Trophoblast cell (in vitro differentiated cells and primary cell): ENCODE measurements around the gene RHOBTB3.
"Not testable (repeated sequence)": the region's sequence is repeated elsewhere in the genome, so short reads cannot be mapped to it uniquely, and the experiment has no call there.

ENCODE experiments used
- DNase-seq, 2 donors: peaks; one replicate each; pipeline ENCODE4 v3.0.0-alpha.2; 2016
- H2AFZ ChIP-seq: 2 replicates; pipeline ENCODE4 v1.6.1; 2013; ENCODE audit warnings: low read length, moderate library complexity, mild to moderate bottlenecking; ENCODE audit not compliant: insufficient read depth, poor library complexity
- H2AK5ac ChIP-seq: 2 replicates; pipeline ENCODE4 v1.6.1; 2013; ENCODE audit warnings: mild to moderate bottlenecking, low read length
- H2BK120ac ChIP-seq: 2 replicates; pipeline ENCODE4 v1.6.1; 2013; ENCODE audit warnings: low read length, mild to moderate bottlenecking, moderate library complexity; ENCODE audit not compliant: insufficient read depth, poor library complexity
- H2BK12ac ChIP-seq: 2 replicates; pipeline ENCODE4 v1.6.1; 2013; ENCODE audit warnings: mild to moderate bottlenecking, low read length, moderate library complexity
- H2BK5ac ChIP-seq: 2 replicates; pipeline ENCODE4 v1.6.1; 2013; ENCODE audit warnings: low read length, low read depth, moderate library complexity, mild to moderate bottlenecking; ENCODE audit not compliant: poor library complexity
- H3K14ac ChIP-seq: 2 replicates; pipeline ENCODE4 v1.6.1; 2013; ENCODE audit warnings: mild to moderate bottlenecking, low read length
- H3K18ac ChIP-seq: 2 replicates; pipeline ENCODE4 v1.6.1; 2013; ENCODE audit warnings: mild to moderate bottlenecking, low read length
- H3K23ac ChIP-seq: 2 replicates; pipeline ENCODE4 v1.6.1; 2013; ENCODE audit warnings: low read length
- H3K27ac ChIP-seq: 2 replicates; pipeline ENCODE4 v1.5.1; 2013; ENCODE audit warnings: low read depth, mild to moderate bottlenecking, inconsistent platforms, low read length, moderate library complexity
- H3K27me3 ChIP-seq: 2 replicates; pipeline ENCODE4 v1.6.1; 2013; ENCODE audit warnings: inconsistent platforms, mild to moderate bottlenecking, low read length, moderate library complexity; ENCODE audit not compliant: insufficient read depth
- H3K36me3 ChIP-seq, 2 experiments: 1 replicate in 1 of 2; 2 replicates in 1 of 2; pipeline ENCODE4 v1.6.1; 2013; ENCODE audit warnings: low read length in 2 of 2, mild to moderate bottlenecking in 2 of 2, moderate library complexity in 1 of 2; ENCODE audit not compliant: insufficient read depth in 2 of 2, control insufficient read depth in 1 of 2
- H3K4ac ChIP-seq: 2 replicates; pipeline ENCODE4 v1.6.1; 2013; ENCODE audit warnings: low read depth, mild to moderate bottlenecking, low read length, moderate library complexity
- H3K4me1 ChIP-seq, 2 experiments: 1 replicate in 1 of 2; 2 replicates in 1 of 2; pipeline ENCODE4 v1.6.1; 2013; ENCODE audit warnings: low read length in 2 of 2, mild to moderate bottlenecking in 2 of 2, moderate library complexity in 1 of 2; ENCODE audit not compliant: insufficient read depth in 2 of 2, control insufficient read depth in 1 of 2
- H3K4me2 ChIP-seq: 2 replicates; pipeline ENCODE4 v1.6.1; 2013; ENCODE audit warnings: inconsistent platforms, mild to moderate bottlenecking, low read length, moderate library complexity
- H3K4me3 ChIP-seq: 2 replicates; pipeline ENCODE4 v1.5.1; 2013; ENCODE audit warnings: mild to moderate bottlenecking, low read depth, low read length, inconsistent platforms
- H3K79me1 ChIP-seq: one replicate; pipeline ENCODE4 v1.6.1; 2013; ENCODE audit warnings: low read length
- H3K79me2 ChIP-seq: 2 replicates; pipeline ENCODE4 v1.6.1; 2013; ENCODE audit warnings: low read length, mild to moderate bottlenecking; ENCODE audit not compliant: control insufficient read depth, insufficient read depth, poor library complexity
- H3K9ac ChIP-seq: 2 replicates; pipeline ENCODE4 v1.6.1; 2013; ENCODE audit warnings: mild to moderate bottlenecking, low read length
- H3K9me3 ChIP-seq: 2 replicates; pipeline ENCODE4 v1.6.1; 2013; ENCODE audit warnings: low read depth, mild to moderate bottlenecking, control low read depth, inconsistent platforms, low read length; ENCODE audit not compliant: insufficient read depth
- H4K12ac ChIP-seq: 2 replicates; pipeline ENCODE4 v1.6.1; 2013; ENCODE audit warnings: low read depth, mild to moderate bottlenecking, low read length, moderate library complexity
- H4K8ac ChIP-seq: 2 replicates; pipeline ENCODE4 v1.6.1; 2013; ENCODE audit warnings: low read depth, mild to moderate bottlenecking, low read length, moderate library complexity
- H4K91ac ChIP-seq: one replicate; pipeline ENCODE4 v1.6.1; 2013; ENCODE audit warnings: low read depth, mild to moderate bottlenecking, low read length, moderate library complexity
- WGBS: extraction: QIAGEN DNeasy Blood & Tissue Kit; methylation state at CpG from one replicate; pipeline ENCODE4 v1.1.7; 2013; ENCODE audit warnings: missing lambda C conversion rate; ENCODE audit not compliant: insufficient read length, insufficient coverage; ENCODE audit errors: extremely low coverage; 5-methylcytosine and 5-hydroxymethylcytosine counted together

The RHOBTB3 gene

DNA sequence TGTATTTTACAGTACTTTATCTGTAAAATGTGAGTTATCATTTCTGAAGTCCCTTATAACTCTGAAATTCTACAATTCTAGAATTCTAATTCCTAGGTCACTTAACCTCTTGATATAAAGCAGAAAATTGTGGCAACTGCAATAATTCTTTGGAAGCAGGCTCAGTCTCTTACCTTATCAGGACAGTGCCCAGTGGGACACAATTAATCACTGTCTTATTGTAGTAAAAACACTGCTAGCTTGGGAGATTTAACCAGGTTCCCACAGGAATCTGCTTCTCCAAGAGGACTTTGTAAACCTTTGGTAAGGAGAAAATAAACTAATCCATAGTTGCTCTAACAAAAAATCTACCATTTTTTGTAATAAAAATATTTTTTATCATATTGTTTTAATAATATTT, 30.1 kb upstream of the RHOBTB3 start:
- no peak overlapping the region for H3K4me3 ChIP-seq

DNA sequence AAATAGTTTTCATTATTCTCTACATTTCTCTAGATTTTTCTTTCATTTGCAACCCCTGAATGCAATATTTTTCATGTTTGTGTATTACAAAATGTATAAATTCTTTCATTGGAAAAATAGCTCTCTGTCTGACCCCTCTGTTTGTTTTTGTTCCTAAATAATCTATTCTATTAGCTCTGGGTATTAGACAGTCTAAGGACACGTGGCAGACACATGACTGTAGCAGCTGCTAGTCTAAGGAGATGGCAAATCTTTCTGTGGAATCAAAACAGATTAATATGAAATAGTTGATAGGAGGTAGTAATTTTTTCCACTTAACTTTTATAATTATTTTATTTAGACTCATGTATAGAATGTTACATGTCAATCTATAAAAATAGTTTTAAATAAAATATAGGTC, 27.0 kb upstream of the RHOBTB3 start:
- no CpG with 5 or more reads among the region's 1 CpG for WGBS
- H4K12ac ChIP-seq, result no peak overlapping the region
- H4K91ac ChIP-seq, result no peak overlapping the region
- no peak overlapping the region for H2BK5ac ChIP-seq
- H3K27me3 ChIP-seq, result no peaks in the 10 kb centered on the region
- H3K18ac ChIP-seq, result no peak overlapping the region
- DNase-seq, result peak in 1 of 2 donors; percentile 44
- no peak overlapping the region for H3K14ac ChIP-seq
- H2AK5ac ChIP-seq, result no peak overlapping the region
- H3K9me3 ChIP-seq, result no peaks in the 10 kb centered on the region
- peaks cover 22% of the 10 kb centered on the region for H3K79me1 ChIP-seq
- no peak overlapping the region for H2AFZ ChIP-seq
- H3K4me2 ChIP-seq, result no peak overlapping the region
- peaks cover 0 to 2% of the 10 kb centered on the region in 2 experiments for H3K4me1 ChIP-seq
- no peak overlapping the region for H3K27ac ChIP-seq
- no peak overlapping the region for H3K4ac ChIP-seq
- H3K36me3 ChIP-seq, result no peaks in the 10 kb centered on the region
- no peak overlapping the region for H3K4me3 ChIP-seq
- no peak overlapping the region for H2BK120ac ChIP-seq
- H3K23ac ChIP-seq, result no peak overlapping the region
- no peak overlapping the region for H3K9ac ChIP-seq
- no peak overlapping the region for H2BK12ac ChIP-seq
- H3K79me2 ChIP-seq, result peaks cover 3% of the 10 kb centered on the region
- H4K8ac ChIP-seq, result no peak overlapping the region

More for the DNA sequence above, 30.1 kb upstream of the RHOBTB3 start:
- Histone ChIP-seq H3K23ac (no peak overlapping the region), H3K27me3 (no peaks in the 10 kb centered on the region), H2AFZ (no peak overlapping the region), H3K9me3 (no peaks in the 10 kb centered on the region), H3K4me1 (peaks cover 11 to 13% of the 10 kb centered on the region in 2 experiments), H2BK120ac (no peak overlapping the region), H4K91ac (no peak overlapping the region), H2AK5ac (no peak overlapping the region), H3K18ac (no peak overlapping the region), H2BK12ac (no peak overlapping the region), H3K36me3 (no peaks in the 10 kb centered on the region), H2BK5ac (no peak overlapping the region), H4K8ac (no peak overlapping the region), H3K27ac (no peak overlapping the region), H3K79me1 (peaks cover 32% of the 10 kb centered on the region), H3K79me2 (peaks cover 11% of the 10 kb centered on the region), H3K4me2 (no peak overlapping the region), H4K12ac (no peak overlapping the region), H3K4ac (no peak overlapping the region), H3K9ac (no peak overlapping the region), H3K14ac (no peak overlapping the region)
- no peak for DNase-seq

DNA sequence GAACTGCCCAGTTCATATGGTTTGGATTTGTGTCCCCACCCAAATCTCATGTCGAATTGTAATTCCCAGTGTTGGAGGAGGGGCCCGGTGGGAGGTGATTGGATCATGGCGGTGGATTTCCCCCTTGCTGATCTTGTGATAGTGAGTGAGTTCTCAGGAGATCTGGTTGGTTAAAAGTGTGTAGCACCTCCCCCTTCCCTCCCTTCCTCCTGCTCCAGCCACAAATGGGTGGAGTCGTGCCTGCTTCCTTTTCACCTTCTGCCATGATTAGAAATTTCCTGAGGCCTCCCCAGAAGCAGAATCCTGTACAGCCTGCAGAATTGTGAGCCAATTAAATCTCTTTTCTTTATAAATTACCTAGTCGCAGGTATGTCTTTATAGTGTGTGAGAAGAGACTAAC, 24.9 kb upstream of the RHOBTB3 start:
- not testable (repeated sequence) for H2BK5ac ChIP-seq, H3K9me3 ChIP-seq, H4K12ac ChIP-seq, H3K18ac ChIP-seq, H3K79me2 ChIP-seq, H2AFZ ChIP-seq, H3K4ac ChIP-seq, H3K9ac ChIP-seq, H3K4me3 ChIP-seq, H3K36me3 ChIP-seq, H3K27ac ChIP-seq, H3K4me2 ChIP-seq, H2AK5ac ChIP-seq, H4K91ac ChIP-seq, H4K8ac ChIP-seq, H3K23ac ChIP-seq, H3K27me3 ChIP-seq, H3K14ac ChIP-seq, H2BK12ac ChIP-seq
- Histone ChIP-seq H3K79me1 (peaks cover 31% of the 10 kb centered on the region), H2BK120ac (peak overlapping the region; percentile 18), H3K4me1 (peaks cover 9 to 11% of the 10 kb centered on the region in 2 experiments)
- DNase-seq, result peak in 1 of 2 donors; percentile 43
- WGBS, result no CpG with 5 or more reads among the region's 5 CpGs

DNA sequence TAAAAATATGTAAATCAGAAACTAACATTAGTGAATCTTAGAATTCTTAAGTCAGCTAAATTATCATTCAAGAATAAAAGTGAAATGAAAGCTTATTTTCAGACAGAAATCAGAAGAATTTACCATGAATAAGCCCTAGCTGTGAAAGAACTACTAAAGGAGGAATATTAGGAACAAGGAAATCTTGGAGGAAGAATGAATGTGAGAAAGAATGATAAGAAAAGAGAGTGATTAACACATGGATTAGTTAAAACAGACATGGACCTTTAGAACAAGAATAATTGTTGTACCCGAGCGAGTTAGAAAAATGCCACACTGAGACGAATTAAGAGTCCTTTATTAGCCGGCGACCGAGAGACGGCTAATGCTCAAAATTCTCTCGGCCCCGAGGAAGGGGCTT, 24.1 kb upstream of the RHOBTB3 start:
- Histone ChIP-seq H2BK5ac (no peak overlapping the region), H3K23ac (no peak overlapping the region), H4K91ac (no peak overlapping the region), H3K27ac (no peak overlapping the region), H2BK12ac (no peak overlapping the region), H2AK5ac (no peak overlapping the region), H3K36me3 (no peaks in the 10 kb centered on the region), H2AFZ (no peak overlapping the region), H3K79me2 (no peaks in the 10 kb centered on the region), H3K9me3 (no peaks in the 10 kb centered on the region), H3K4ac (no peak overlapping the region), H3K9ac (no peak overlapping the region), H4K12ac (no peak overlapping the region), H2BK120ac (no peak overlapping the region), H3K4me3 (no peak overlapping the region), H4K8ac (no peak overlapping the region), H3K27me3 (no peaks in the 10 kb centered on the region), H3K14ac (no peak overlapping the region), H3K79me1 (peaks cover 38% of the 10 kb centered on the region), H3K18ac (no peak overlapping the region), H3K4me1 (peaks cover 12 to 18% of the 10 kb centered on the region in 2 experiments), H3K4me2 (no peak overlapping the region)
- no CpG with 5 or more reads among the region's 9 CpGs for WGBS
- no peak for DNase-seq
